ENCODE data around the gene NR4A2.
A peak's percentile ranks its signal among the peaks of the same experiment; 100 is the strongest.
"Not testable (repeated sequence)": the region's sequence is repeated elsewhere in the genome, so short reads cannot be mapped to it uniquely, and the experiment has no call there.

Gene NR4A2

GRCh38 chr2:156321243-156321904, 11.1 kb downstream of the NR4A2 start:
- DNase-seq (ENCODE audit: low read depth in 2 of 2), result peak in 1 of 2 donors; percentile 28

GRCh38 chr2:156320486-156321098, 11.9 kb downstream of the NR4A2 start:
- DNase-seq (ENCODE audit: low read depth in 2 of 2), result no peak

GRCh38 chr2:156319811-156320485, 12.6 kb downstream of the NR4A2 start:
- DNase-seq (ENCODE audit: low read depth in 2 of 2), result no peak

GRCh38 chr2:156317631-156318030, 14.9 kb downstream of the NR4A2 start:
- DNase-seq (ENCODE audit: low read depth in 2 of 2), result no peak

GRCh38 chr2:156311976-156312375, 20.5 kb downstream of the NR4A2 start:
- DNase-seq (ENCODE audit: low read depth in 2 of 2), result no peak

- no peak for DNase-seq (ENCODE audit: low read depth in 2 of 2)
These were observed 21.7 kb downstream of the NR4A2 start for GRCh38 chr2:156310773-156311172.

GRCh38 chr2:156309917-156310316, 22.6 kb downstream of the NR4A2 start:
- DNase-seq (ENCODE audit: low read depth in 2 of 2), result no peak

- no peak for DNase-seq (ENCODE audit: low read depth in 2 of 2)
These were observed 23.4 kb downstream of the NR4A2 start for GRCh38 chr2:156309167-156309566.

GRCh38 chr2:156306821-156307220, 25.7 kb downstream of the NR4A2 start:
- DNase-seq (ENCODE audit: low read depth in 2 of 2), result no peak

- no peak for DNase-seq (ENCODE audit: low read depth in 2 of 2)
These were observed 27.4 kb downstream of the NR4A2 start for GRCh38 chr2:156305121-156305520.

GRCh38 chr2:156300337-156300736, 32.2 kb downstream of the NR4A2 start:
- DNase-seq (ENCODE audit: low read depth in 2 of 2), result no peak

GRCh38 chr2:156294945-156295580, 37.5 kb downstream of the NR4A2 start:
- no peak for DNase-seq (ENCODE audit: low read depth in 2 of 2)

GRCh38 chr2:156293382-156293781, 39.1 kb downstream of the NR4A2 start:
- not testable (repeated sequence) for DNase-seq (ENCODE audit: low read depth in 2 of 2)

GRCh38 chr2:156279446-156280150, 52.9 kb downstream of the NR4A2 start:
- no peak for DNase-seq (ENCODE audit: low read depth in 2 of 2)
